Measurements from ENCODE around the gene DIO1. TPM values are rescaled to one million over a fixed set of nuclear protein-coding genes. Genes with fewer than 3 reads are reported as not detected.

Gene DIO1
- total and polyA plus RNA-seq, 9 of the 15 experiments (the other 6 are each of a cell fraction or from before 2014, with no cell fraction given), result not detected

GRCh38 chr1:53889304-53890298 lies 4.4 kb upstream of the DIO1 start, which contains the start of gene YIPF1 (continued):
- TF ChIP-seq E2F5 (CRISPR knock-in tag; IDR thresholded peaks at IDR 0.05), result no peak
- peak; percentile 65 for TF ChIP-seq ZBTB40 (IDR thresholded peaks at IDR 0.05)
- TF ChIP-seq ZBTB40 (CRISPR knock-in tag; IDR thresholded peaks at IDR 0.05), result no peak
- TF ChIP-seq CEBPG (CRISPR knock-in tag; IDR thresholded peaks at IDR 0.05), result no peak
- peak in 1 of 2 experiments; percentile 52; a peak in 2 of 4 replicates for TF ChIP-seq CEBPG (tag; conservative IDR thresholded peaks at IDR 0.05 in 1 of 2, IDR thresholded peaks at IDR 0.05 in 1 of 2)
- TF ChIP-seq ESRRA (IDR thresholded peaks at IDR 0.05; ENCODE audit: borderline replicate concordance, low read depth), result peak; percentile 58; the same call in 1 of the 2 replicates
- no peak for TF ChIP-seq ILK (tag; IDR thresholded peaks at IDR 0.05; ENCODE audit: borderline replicate concordance, low read depth)
- TF ChIP-seq ZFP91 (CRISPR knock-in tag; IDR thresholded peaks at IDR 0.05), result peak; percentile 99
- peak; percentile 95 for TF ChIP-seq FOXM1 (IDR thresholded peaks at IDR 0.05; ENCODE audit: low read depth)
- no peak for TF ChIP-seq FOXM1 (CRISPR knock-in tag; IDR thresholded peaks at IDR 0.05; ENCODE audit: low read depth)
